ENCODE results near the gene TRIM24. TPM values are rescaled to one million over a fixed set of nuclear protein-coding genes. Genes with fewer than 3 reads are reported as not detected.

TRIM24 gene
- total and polyA plus RNA-seq, 10 of the 15 experiments (the other 5 are each of a cell fraction or from before 2014, with no cell fraction given): 4.6 to 23.5 (median 13.6) TPM

- Histone ChIP-seq H3K4me3 (no peak overlapping the region), H3K36me3 (ENCODE audit: control insufficient read depth in 2 of 2, insufficient read depth in 2 of 2, low read length in 1 of 2) (peaks cover 0 to 5% of the 10 kb centered on the region in 2 experiments; a peak in 2 of 4 replicates), H3K9ac (ENCODE audit: control insufficient read depth, insufficient read depth, low read length) (no peak overlapping the region), H3K9me3 (replicated peaks; ENCODE audit: control insufficient read depth, insufficient read depth, low read length) (peaks cover 6% of the 10 kb centered on the region; the same call in 2 of the 3 replicates), H4K20me1 (ENCODE audit: control insufficient read depth, insufficient read depth) (no peaks in the 10 kb centered on the region), H2AFZ (ENCODE audit: control insufficient read depth, low read depth, low read length) (no peak overlapping the region), H3K79me2 (ENCODE audit: control insufficient read depth, insufficient read depth, low read length) (peaks cover 17% of the 10 kb centered on the region), H3K27me3 (replicated peaks in 1 of 2; ENCODE audit: control insufficient read depth in 2 of 2, insufficient read depth in 2 of 2, low read length in 1 of 2) (no peaks in the 10 kb centered on the region), H3K27ac (ENCODE audit: control insufficient read depth, insufficient read depth) (no peak overlapping the region), H3K4me1 (ENCODE audit: control insufficient read depth, insufficient read depth, low read length) (no peaks in the 10 kb centered on the region), H3K4me2 (ENCODE audit: control insufficient read depth, insufficient read depth) (no peak overlapping the region)
- FAIRE-seq (no peak), ATAC-seq (no peak; the same call in 2 of the 3 replicates), DNase-seq (ENCODE audit: low read depth, low spot score) (no peak)
- intact Hi-C loops (cut with micrococcal nuclease; ENCODE audit: unreplicated experiment): no loop called here
- BruUV-seq (replicated peaks): no TSS peak
- ChIA-PET RAD21 (ENCODE audit: unreplicated experiment) (no interaction called here), SMC1A (ENCODE audit: uncharacterized antibody, unreplicated experiment) (interaction anchor here (0.7 to 1.4 kb wide), 5 partner anchors 8 to 341 kb away, joined by 3 to 4 read pairs (median 3); no protein-coding TSS in a partner anchor), CTCF (interaction anchor here (0.6 to 1.4 kb wide), 3 partner anchors 11 to 24 kb away, joined by 3 read pairs; no protein-coding TSS in a partner anchor), POLR2A (no interaction called here)
- in situ Hi-C loops (cut with MboI): no loop called here
- WGBS (ENCODE audit: insufficient coverage, insufficient replicate concordance, low lambda C conversion rate, missing lambda C conversion rate): 95% methylated on average over 4 of the region's 4 CpGs
- TF ChIP-seq CHD1 (IDR thresholded peaks at IDR 0.05; ENCODE audit: low read depth, low read length) (no peak), EGR1 (IDR thresholded peaks at IDR 0.05; ENCODE audit: borderline replicate concordance in 1 of 2, low read depth in 2 of 2, low read length in 2 of 2) (no peak), MYC (IDR thresholded peaks at IDR 0.05; ENCODE audit: insufficient read depth, insufficient read length, insufficient replicate concordance, low read length, severe bottlenecking) (no peak), YBX1 (IDR thresholded peaks at IDR 0.05) (no peak)
Measured at GRCh38 chr7:138502023-138502767, 42.1 kb downstream of the TRIM24 start.

GRCh38 chr7:138505361-138505873, 45.4 kb downstream of the TRIM24 start:
- POLR2A ChIA-PET: no interaction called here
- intact Hi-C loops (cut with micrococcal nuclease; ENCODE audit: unreplicated experiment) (no loop called here), in situ Hi-C loops (cut with MboI) (no loop called here)
- no peaks in the 10 kb centered on the region for H4K20me1 ChIP-seq (ENCODE audit: control insufficient read depth, insufficient read depth)
- RAD21 ChIA-PET (ENCODE audit: unreplicated experiment): interaction anchor here (0.6 to 0.8 kb wide), 2 partner anchors 8 to 242 kb away, joined by 3 to 4 read pairs; no protein-coding TSS in a partner anchor
- H3K27ac ChIP-seq (ENCODE audit: control insufficient read depth, insufficient read depth): no peak overlapping the region
- H2AFZ ChIP-seq (ENCODE audit: control insufficient read depth, low read depth, low read length): no peak overlapping the region
- SMC1A ChIA-PET (ENCODE audit: uncharacterized antibody, unreplicated experiment): interaction anchor here (0.6 to 1.0 kb wide), 3 partner anchors 9 to 498 kb away, joined by 3 to 7 read pairs (median 4); no protein-coding TSS in a partner anchor
- ATAC-seq: no peak
- no peaks in the 10 kb centered on the region for H3K27me3 ChIP-seq (replicated peaks in 1 of 2; ENCODE audit: control insufficient read depth in 2 of 2, insufficient read depth in 2 of 2, low read length in 1 of 2)
- 100% methylated on average over 2 of the region's 2 CpGs for WGBS (ENCODE audit: insufficient coverage, insufficient replicate concordance, low lambda C conversion rate, missing lambda C conversion rate)
- no peak overlapping the region for H3K4me2 ChIP-seq (ENCODE audit: control insufficient read depth, insufficient read depth)
- no peak overlapping the region for H3K9ac ChIP-seq (ENCODE audit: control insufficient read depth, insufficient read depth, low read length)
- H3K4me3 ChIP-seq: no peak overlapping the region
- H3K79me2 ChIP-seq (ENCODE audit: control insufficient read depth, insufficient read depth, low read length): peaks cover 4% of the 10 kb centered on the region
- FAIRE-seq: peak; percentile 35
- H3K36me3 ChIP-seq (ENCODE audit: control insufficient read depth in 2 of 2, insufficient read depth in 2 of 2, low read length in 1 of 2): peaks cover 0 to 5% of the 10 kb centered on the region in 2 experiments; a peak in 2 of 4 replicates
- H3K9me3 ChIP-seq (replicated peaks; ENCODE audit: control insufficient read depth, insufficient read depth, low read length): no peaks in the 10 kb centered on the region
- CTCF ChIA-PET: interaction anchor here (1.1 to 1.2 kb wide), 3 partner anchors 7 to 25 kb away, joined by 3 to 4 read pairs (median 3); no protein-coding TSS in a partner anchor
- TF ChIP-seq RUNX3 (IDR thresholded peaks at IDR 0.05; ENCODE audit: low read length): no peak
- TF ChIP-seq, protein P1, sequence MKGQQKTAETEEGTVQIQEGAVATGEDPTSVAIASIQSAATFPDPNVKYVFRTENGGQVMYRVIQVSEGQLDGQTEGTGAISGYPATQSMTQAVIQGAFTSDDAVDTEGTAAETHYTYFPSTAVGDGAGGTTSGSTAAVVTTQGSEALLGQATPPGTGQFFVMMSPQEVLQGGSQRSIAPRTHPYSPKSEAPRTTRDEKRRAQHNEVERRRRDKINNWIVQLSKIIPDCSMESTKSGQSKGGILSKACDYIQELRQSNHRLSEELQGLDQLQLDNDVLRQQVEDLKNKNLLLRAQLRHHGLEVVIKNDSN (IDR thresholded peaks at IDR 0.05; ENCODE audit: borderline replicate concordance, extremely low read length, insufficient read depth, low read depth, low read length): no peak
- no peaks in the 10 kb centered on the region for H3K4me1 ChIP-seq (ENCODE audit: control insufficient read depth, insufficient read depth, low read length)
- no TSS peak for BruUV-seq (replicated peaks)
- no peak for DNase-seq (ENCODE audit: low read depth, low spot score)

Data from GM12878 (cell line).